ENCODE results near the gene VPS52. TPM values are rescaled to one million over a fixed set of nuclear protein-coding genes. Genes with fewer than 3 reads are reported as not detected.

VPS52 gene
- total and polyA plus RNA-seq, 9 of the 15 experiments (the other 6 are each of a cell fraction or from before 2014, with no cell fraction given): 24.4 to 103 (median 40.2) TPM

DNA sequence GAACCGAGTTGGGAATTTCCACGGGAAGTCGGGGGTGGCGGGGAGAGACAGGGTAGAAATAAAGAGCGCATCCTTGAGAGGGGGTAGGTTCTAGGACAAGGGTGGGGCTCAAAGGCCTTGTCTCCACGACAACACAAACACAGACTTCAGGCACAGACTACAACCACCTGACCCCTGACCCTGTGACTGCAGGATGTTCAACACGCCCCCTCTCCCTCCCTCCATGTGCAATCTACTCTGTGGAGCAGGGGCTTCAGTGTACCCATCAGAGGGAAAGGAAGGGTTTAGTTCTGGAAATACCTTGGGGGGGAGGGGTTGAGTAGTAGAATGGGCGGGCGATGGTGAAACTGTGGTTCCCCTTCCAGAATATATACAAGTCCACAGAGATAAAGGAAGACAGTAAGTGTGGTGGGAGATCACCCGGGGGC lies 42.9 kb upstream of the VPS52 start (continued):
- TF ChIP-seq HOMEZ (CRISPR knock-in tag; IDR thresholded peaks at IDR 0.05) (no peak), SREBF2 (CRISPR knock-in tag; IDR thresholded peaks at IDR 0.05) (no peak), ZNF12 (CRISPR knock-in tag; IDR thresholded peaks at IDR 0.05) (no peak), CEBPG (CRISPR knock-in tag; IDR thresholded peaks at IDR 0.05) (no peak), CEBPG (tag; conservative IDR thresholded peaks at IDR 0.05 in 1 of 2, IDR thresholded peaks at IDR 0.05 in 1 of 2) (no peak), EZH2 (IDR thresholded peaks at IDR 0.05; ENCODE audit: borderline replicate concordance, low read depth, low read length) (no peak), TAF9B (IDR thresholded peaks at IDR 0.05; ENCODE audit: partially characterized antibody) (no peak), TCFL5 (CRISPR knock-in tag; conservative IDR thresholded peaks at IDR 0.05) (no peak), CSDE1 (IDR thresholded peaks at IDR 0.05) (no peak), ZNF146 (CRISPR knock-in tag; IDR thresholded peaks at IDR 0.05; ENCODE audit: unreplicated experiment) (no peak), TCF3 (CRISPR knock-in tag; IDR thresholded peaks at IDR 0.05) (no peak), RBM17 (IDR thresholded peaks at IDR 0.05; ENCODE audit: borderline replicate concordance, low read depth, low read length) (no peak), MEF2A (IDR thresholded peaks at IDR 0.05; ENCODE audit: control insufficient read depth, low read depth, low read length) (no peak), CBFA2T3 (IDR thresholded peaks at IDR 0.05) (no peak), DPF2 (IDR thresholded peaks at IDR 0.05) (no peak), NEUROD1 (IDR thresholded peaks at IDR 0.05; ENCODE audit: borderline replicate concordance, low read depth, low read length, partially characterized antibody) (no peak)
- TF ChIP-seq, protein P1, sequence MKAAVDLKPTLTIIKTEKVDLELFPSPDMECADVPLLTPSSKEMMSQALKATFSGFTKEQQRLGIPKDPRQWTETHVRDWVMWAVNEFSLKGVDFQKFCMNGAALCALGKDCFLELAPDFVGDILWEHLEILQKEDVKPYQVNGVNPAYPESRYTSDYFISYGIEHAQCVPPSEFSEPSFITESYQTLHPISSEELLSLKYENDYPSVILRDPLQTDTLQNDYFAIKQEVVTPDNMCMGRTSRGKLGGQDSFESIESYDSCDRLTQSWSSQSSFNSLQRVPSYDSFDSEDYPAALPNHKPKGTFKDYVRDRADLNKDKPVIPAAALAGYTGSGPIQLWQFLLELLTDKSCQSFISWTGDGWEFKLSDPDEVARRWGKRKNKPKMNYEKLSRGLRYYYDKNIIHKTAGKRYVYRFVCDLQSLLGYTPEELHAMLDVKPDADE (conservative IDR thresholded peaks at IDR 0.05; ENCODE audit: control insufficient read depth, low read depth, low read length): no peak
- TF ChIP-seq, protein P2, sequence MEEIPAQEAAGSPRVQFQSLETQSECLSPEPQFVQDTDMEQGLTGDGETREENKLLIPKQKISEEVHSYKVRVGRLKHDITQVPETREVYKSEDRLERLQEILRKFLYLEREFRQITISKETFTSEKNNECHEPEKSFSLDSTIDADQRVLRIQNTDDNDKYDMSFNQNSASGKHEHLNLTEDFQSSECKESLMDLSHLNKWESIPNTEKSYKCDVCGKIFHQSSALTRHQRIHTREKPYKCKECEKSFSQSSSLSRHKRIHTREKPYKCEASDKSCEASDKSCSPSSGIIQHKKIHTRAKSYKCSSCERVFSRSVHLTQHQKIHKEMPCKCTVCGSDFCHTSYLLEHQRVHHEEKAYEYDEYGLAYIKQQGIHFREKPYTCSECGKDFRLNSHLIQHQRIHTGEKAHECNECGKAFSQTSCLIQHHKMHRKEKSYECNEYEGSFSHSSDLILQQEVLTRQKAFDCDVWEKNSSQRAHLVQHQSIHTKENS (CRISPR knock-in tag; IDR thresholded peaks at IDR 0.05): no peak
